ENCODE measurements around the gene REPIN1.

The REPIN1 gene

DNA sequence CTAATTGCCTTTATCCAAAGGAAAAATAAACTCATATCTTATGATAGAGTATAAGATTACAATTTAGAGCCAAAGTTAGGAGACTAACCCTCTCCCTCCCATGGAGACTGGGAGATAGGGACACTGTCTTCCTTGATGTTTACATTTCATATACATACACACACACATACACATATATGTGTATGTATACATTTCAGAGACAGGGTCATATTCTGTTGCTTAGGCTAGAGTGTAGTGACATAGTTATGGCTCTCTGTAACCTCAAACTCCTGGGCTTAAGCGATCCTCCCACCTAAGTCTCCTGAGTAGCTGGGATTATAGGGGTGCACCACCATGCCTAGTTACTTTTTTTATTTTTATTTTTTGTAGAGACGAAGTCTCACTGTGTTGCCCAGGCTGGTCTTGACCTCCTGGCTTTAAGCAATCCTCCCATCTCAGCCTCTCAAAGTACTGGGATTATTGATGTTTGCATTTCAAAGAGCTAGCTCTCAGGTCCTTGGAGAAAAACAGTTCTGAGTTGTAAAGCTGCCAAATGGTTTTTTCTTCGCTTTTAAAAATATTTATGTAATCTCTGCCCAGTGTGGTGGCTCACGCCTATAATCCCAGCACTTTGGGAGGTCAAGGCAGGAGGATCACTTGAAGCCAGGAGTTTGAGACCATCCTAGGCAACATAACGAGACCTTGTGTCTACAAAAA is 8.1 kb upstream of the REPIN1 start:
- FAIRE-seq (no peak), DNase-seq (ENCODE audit: insufficient read length, low spot score) (no peak)
- TF ChIP-seq, protein P1, sequence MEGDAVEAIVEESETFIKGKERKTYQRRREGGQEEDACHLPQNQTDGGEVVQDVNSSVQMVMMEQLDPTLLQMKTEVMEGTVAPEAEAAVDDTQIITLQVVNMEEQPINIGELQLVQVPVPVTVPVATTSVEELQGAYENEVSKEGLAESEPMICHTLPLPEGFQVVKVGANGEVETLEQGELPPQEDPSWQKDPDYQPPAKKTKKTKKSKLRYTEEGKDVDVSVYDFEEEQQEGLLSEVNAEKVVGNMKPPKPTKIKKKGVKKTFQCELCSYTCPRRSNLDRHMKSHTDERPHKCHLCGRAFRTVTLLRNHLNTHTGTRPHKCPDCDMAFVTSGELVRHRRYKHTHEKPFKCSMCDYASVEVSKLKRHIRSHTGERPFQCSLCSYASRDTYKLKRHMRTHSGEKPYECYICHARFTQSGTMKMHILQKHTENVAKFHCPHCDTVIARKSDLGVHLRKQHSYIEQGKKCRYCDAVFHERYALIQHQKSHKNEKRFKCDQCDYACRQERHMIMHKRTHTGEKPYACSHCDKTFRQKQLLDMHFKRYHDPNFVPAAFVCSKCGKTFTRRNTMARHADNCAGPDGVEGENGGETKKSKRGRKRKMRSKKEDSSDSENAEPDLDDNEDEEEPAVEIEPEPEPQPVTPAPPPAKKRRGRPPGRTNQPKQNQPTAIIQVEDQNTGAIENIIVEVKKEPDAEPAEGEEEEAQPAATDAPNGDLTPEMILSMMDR (IDR thresholded peaks at IDR 0.05; ENCODE audit: insufficient read depth, missing control alignments): no peak

DNA sequence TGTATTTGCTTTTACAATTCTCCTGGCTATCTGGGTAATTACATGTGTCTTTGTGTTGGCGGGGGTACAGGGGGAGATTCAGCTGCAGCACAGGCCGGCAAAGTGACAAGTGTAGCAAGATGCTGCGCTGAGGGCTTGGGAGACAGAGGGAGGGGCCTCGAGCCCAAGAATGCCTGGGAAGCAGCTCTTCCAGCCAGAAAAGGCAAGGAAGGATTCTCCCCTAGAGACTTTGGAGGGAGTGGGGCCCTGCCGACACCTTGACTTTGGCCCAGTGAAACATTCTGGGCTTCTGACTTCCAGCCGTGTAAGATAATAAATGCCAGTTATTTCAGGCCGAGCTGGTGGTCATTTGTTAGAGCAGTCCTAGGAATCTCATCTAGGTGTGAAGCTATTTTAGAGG is 7.2 kb upstream of the REPIN1 start:
- DNase-seq (ENCODE audit: insufficient read length, low spot score) (no peak), FAIRE-seq (no peak)
- TF ChIP-seq, protein P1 (IDR thresholded peaks at IDR 0.05; ENCODE audit: insufficient read depth, missing control alignments): no peak

DNA sequence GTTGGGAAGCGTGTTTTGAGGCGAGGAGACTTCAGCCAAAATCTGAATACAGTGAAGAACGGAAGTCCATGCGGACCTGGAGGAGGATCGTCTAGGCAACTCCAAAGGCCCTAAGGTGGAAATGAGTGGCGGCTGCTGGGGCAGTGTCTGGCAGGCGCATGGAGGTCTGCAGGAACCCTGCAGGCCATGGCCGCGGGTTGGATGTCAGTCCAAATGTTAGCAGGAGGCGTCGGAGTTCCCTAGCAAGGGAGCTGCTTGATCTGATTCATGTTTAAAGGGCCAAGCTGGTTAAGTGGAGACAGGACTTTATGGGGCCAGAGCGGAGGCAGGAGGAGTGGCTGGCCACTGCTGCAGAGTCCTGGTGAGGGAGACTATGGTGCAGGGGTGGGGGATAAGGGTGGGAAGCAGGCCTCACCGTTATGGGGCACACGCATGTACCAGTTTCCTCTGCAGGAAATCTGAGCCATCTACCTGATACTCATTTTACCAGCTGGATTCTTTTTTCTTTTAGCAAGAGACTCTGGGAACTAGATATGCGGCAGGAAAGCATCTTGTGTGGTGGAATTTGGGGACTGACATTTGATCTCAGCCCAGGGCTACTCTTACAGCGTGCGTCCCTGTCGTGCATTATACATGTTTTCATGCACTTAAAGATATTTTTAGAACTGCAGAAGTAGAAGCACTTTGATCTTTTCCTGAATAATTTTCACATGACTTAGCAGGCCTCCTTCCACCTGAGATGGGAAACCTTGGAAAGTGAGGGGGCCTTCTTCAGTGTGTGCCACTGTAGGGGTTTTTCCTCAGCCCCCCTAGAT is 6.6 kb upstream of the REPIN1 start:
- DNase-seq (ENCODE audit: insufficient read length, low spot score): no peak
- TF ChIP-seq, protein P1 (IDR thresholded peaks at IDR 0.05; ENCODE audit: insufficient read depth, missing control alignments): no peak
- FAIRE-seq: no peak

DNA sequence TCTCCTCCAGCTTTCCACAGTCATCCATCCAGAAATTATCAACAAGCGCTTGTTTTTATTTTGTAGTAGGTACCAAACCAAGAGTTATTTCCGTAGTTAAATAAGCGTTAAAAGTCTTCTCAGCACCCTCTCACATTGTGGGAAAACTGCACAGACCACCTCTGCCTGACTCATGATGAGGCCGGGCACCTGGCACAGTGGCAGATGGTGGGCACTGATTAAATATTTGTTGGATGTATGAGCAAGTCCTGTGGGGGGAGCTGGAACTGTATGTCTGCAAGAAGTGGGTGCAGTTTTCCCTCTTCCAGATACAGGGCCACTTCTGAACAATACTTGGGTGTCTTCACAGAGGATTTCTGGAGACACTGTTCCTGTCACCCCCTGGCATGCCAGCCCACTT is 5.3 kb upstream of the REPIN1 start:
- TF ChIP-seq, protein P1 (IDR thresholded peaks at IDR 0.05; ENCODE audit: insufficient read depth, missing control alignments): no peak
- DNase-seq (ENCODE audit: insufficient read length, low spot score): no peak
- FAIRE-seq: no peak

DNA sequence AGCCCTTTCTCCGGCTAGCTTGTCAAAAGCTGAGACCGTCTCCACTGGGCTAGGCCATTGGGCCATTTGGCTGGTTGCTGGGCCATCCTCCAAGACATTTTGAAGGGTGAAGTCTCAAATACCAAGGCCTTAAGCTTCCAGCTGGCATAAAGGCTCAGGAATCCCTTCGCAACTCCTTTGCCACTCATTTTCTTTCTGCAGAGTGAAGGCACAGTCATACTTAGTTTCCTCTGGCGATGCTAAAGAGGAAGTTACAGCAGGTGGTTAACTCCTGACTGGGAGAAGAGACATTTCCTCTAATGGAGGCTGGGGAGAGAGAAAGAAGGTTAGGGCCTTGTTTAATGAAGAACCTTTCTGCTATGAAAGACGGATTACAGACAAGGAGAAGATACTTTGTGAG is 4.8 kb upstream of the REPIN1 start:
- TF ChIP-seq, protein P1 (IDR thresholded peaks at IDR 0.05; ENCODE audit: insufficient read depth, missing control alignments): no peak
- DNase-seq (ENCODE audit: insufficient read length, low spot score) (no peak), FAIRE-seq (no peak)

DNA sequence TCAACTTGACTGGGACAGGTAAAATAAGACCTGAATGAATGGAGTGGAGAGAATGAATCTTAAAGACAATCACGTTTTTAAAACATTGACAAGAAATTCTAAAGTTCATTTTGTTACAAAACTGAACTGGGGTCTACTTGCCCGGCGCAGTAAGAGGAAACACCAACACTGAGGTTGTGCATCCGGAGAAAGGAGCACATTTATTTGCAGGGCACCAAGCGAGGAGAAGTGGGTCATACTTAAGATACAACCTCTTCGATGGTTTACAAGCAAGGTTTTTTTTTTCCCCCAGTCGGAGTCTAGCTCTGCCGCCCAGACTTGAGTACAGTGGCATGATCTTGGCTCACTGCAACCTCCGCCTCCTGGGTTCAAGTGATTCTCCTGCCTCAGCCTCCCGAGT is 3.4 kb upstream of the REPIN1 start:
- TF ChIP-seq, protein P1 (IDR thresholded peaks at IDR 0.05; ENCODE audit: insufficient read depth, missing control alignments): no peak
- no peak for DNase-seq (ENCODE audit: insufficient read length, low spot score)
- no peak for FAIRE-seq
